DMS79 (cell line): ENCODE measurements around the gene SBF1.
"Not testable (repeated sequence)": the region's sequence is repeated elsewhere in the genome, so short reads cannot be mapped to it uniquely, and the experiment has no call there.

ENCODE experiments used
- DNase-seq: peaks from one replicate; lab custom pipeline; 2025; lab: John Stamatoyannopoulos, UW

The SBF1 gene

GRCh38 chr22:50443801-50444625, 30.8 kb downstream of the SBF1 start:
- DNase-seq, result no peak

- DNase-seq, result no peak
These were observed 31.6 kb downstream of the SBF1 start for GRCh38 chr22:50443197-50443596.

- no peak for DNase-seq
These were observed 33.3 kb downstream of the SBF1 start for GRCh38 chr22:50441428-50441993.

GRCh38 chr22:50440544-50441249, 34.1 kb downstream of the SBF1 start:
- no peak for DNase-seq

GRCh38 chr22:50439871-50440331, 34.9 kb downstream of the SBF1 start:
- no peak for DNase-seq

- DNase-seq, result no peak
These were observed 35.4 kb downstream of the SBF1 start for GRCh38 chr22:50439314-50439870.

- DNase-seq, result no peak
These were observed 36.2 kb downstream of the SBF1 start for GRCh38 chr22:50438305-50439275.

GRCh38 chr22:50437511-50438304, 37.1 kb downstream of the SBF1 start:
- no peak for DNase-seq

- no peak for DNase-seq
These were observed 37.9 kb downstream of the SBF1 start for GRCh38 chr22:50436841-50437341.

- no peak for DNase-seq
These were observed 38.6 kb downstream of the SBF1 start for GRCh38 chr22:50436015-50436830.

GRCh38 chr22:50435291-50436014, 39.4 kb downstream of the SBF1 start:
- no peak for DNase-seq

- no peak for DNase-seq
These were observed 40.0 kb downstream of the SBF1 start for GRCh38 chr22:50434849-50435248.

- not testable (repeated sequence) for DNase-seq
These were observed 41.8 kb downstream of the SBF1 start for GRCh38 chr22:50432877-50433510.

GRCh38 chr22:50432131-50432876, 42.5 kb downstream of the SBF1 start:
- no peak for DNase-seq

GRCh38 chr22:50425179-50425916, 49.5 kb downstream of the SBF1 start:
- DNase-seq, result no peak

- DNase-seq, result no peak
These were observed 50.9 kb downstream of the SBF1 start for GRCh38 chr22:50423956-50424355.
